Glomerular endothelial cell (primary cell): Measurements from ENCODE around the gene ACACB. TPM values are rescaled to one million over a fixed set of nuclear protein-coding genes. Genes with fewer than 3 reads are reported as not detected.

Experiments
- DNase-seq: peaks from one replicate; pipeline ENCODE4 v3.0.0-alpha.2; 2011; ENCODE audit warnings: low read depth, low spot score; ENCODE audit errors: extremely low read depth
- total RNA-seq: library from RNA; depleted of rRNA; stranded (reverse); fragments of >200 nt; gene quantifications from 2 replicates; pipeline ENCODE4 v1.2.3, GENCODE V29; 2015

The ACACB gene
- total RNA-seq, 1 donor from 2014 or later: 6.0 TPM

DNA sequence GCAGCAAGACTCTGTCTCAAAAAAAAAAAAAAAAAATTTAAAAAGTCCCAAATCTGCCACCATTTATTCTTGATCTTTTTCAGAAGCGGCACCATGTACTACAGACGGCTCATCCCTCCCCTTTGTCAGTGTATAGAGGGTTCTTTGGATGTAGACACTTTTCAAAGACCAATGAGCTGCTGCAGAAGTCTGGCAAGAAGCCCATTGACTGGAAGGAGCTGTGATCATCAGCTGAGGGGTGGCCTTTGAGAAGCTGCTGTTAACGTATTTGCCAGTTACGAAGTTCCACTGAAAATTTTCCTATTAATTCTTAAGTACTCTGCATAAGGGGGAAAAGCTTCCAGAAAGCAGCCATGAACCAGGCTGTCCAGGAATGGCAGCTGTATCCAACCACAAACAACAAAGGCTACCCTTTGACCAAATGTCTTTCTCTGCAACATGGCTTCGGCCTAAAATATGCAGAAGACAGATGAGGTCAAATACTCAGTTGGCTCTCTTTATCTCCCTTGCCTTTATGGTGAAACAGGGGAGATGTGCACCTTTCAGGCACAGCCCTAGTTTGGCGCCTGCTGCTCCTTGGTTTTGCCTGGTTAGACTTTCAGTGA is 6.5 kb upstream of the ACACB start:
- DNase-seq: no peak

DNA sequence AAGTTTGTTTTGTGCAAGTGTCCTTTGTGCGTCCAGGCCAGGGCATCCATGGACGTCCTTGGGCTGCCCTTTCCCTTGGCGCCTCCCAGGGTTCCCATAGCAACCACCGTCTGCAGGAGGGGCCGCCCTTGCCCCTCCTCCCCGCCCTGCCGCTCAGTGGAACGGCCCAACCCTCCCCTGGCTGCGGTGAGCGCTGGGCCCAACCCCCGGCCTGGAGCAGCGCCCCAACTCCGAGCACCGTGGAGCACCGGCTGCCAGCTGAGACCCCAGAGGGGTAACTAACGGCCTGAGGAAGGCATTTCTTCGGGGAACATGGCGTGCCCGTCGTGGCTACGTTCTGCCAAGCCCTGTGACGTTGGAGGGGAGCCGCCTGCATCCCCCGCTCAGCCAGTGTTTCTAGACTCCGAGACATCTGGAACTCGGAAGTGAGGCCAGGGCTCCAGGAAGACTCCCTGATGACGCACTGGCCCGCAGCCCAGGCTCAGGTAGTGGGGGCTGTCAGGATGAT is 5.3 kb upstream of the ACACB start:
- no peak for DNase-seq

- no peak for DNase-seq
Measured at GRCh38 chr12:109112720-109113465, 3.5 kb upstream of the ACACB start.

- no peak for DNase-seq
Measured at GRCh38 chr12:109113661-109114321, 2.6 kb upstream of the ACACB start.

DNA sequence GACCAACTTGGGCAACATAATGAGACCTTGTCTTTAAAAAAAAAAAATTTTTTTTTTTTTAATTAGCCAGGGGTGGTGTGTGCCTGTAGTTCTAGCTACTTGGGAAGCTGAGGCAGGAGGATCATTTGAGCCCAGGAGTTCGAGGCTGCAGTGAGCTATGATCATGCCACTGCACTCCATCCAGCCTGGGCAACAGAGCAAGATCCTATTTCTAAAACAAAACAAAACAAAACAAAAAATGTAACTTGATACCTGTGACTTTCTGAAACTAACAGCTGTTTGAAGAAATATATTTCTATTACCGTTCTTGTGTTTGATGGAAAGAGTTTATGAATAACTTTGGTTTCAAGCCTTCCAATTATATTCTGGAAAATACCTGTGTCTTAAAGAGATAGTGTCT is 1.7 kb upstream of the ACACB start:
- no peak for DNase-seq

DNA sequence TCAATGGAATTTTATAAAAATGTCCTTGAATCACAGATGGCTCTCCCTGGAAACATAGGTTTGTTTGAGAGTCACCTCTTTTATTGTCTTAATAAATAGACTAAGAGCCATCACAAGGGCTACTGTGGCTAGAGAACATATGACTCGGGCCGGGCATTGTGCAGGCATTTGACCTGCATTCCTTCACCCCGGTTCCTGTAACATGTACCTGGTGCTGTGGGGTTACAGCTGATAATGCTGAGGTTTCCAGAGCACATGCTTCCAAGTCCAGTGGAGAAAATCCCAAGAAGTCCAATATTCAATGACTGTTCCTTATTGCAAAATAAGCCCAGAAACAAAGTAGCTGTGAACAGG is 1.0 kb upstream of the ACACB start:
- DNase-seq: no peak

GRCh38 chr12:109116611-109116949 is 193 bp downstream of the ACACB start:
- DNase-seq: no peak

DNA sequence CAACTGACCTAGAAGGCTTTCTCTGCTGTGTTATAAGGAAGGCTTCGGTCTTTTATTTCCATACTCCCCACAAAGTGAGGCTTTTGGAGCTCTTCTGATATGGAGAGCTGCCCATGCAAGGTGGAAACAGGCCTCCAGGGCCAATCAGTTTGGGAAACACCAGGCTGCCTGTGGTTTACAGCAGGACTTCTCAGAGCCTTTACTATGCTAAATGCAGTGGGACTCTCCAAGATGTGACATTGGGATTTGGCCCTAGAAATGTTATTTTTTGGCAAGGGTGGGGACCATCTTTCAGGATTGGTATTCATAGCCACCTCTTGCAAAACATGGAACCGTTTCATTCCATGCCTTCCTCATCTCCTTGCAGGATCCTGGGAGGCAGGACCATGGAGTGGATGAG is 3.7 kb downstream of the ACACB start:
- DNase-seq: no peak

DNA sequence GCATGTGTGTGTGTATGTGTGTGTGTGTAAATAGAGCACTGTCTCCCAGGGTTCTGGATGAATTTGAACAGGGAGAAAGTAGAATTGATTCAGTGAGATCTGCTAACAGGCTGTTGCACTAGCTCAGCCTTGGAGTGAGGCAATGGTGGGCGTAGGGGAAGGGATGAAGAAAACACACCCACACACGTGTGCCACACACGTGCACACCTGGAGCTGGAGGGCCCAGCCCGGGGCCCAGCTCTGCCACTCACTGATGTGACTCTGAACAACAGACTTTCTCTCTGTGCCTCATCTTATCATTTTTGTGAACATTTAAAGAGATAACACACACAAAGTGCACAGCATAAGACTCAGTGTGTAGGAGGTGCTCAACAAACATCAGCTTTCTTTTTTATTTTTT is 4.2 kb downstream of the ACACB start:
- DNase-seq: no peak

DNA sequence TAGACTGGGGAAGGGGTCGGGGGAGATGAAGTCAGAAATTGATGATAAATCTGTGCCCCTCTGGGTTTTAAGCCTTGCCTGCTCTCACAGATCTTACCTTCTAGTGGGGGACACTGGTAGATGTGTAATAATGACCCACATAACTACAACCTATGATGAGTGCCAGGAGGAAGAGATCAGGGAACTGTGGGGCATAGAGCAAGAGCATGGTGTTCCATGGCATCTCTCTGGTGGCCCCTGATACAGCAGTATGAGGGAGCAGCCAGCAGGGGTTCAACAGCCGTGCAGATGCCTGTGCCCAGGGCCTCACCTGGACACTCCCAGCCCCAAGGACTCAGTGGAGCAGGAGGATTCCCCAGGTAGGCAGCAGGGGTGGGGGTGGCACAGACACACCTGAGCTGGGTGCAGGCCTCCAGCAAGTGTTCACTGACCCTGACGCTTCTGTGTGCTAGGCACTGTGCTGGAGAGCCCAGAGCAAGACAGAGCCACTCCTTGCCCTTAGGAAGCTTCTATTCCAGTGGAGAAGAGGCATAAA is 5.0 kb downstream of the ACACB start:
- no peak for DNase-seq

- DNase-seq: no peak
Measured at GRCh38 chr12:109124878-109125648, 8.7 kb downstream of the ACACB start.

- no peak for DNase-seq
Measured at GRCh38 chr12:109125791-109126190, 9.4 kb downstream of the ACACB start.

DNA sequence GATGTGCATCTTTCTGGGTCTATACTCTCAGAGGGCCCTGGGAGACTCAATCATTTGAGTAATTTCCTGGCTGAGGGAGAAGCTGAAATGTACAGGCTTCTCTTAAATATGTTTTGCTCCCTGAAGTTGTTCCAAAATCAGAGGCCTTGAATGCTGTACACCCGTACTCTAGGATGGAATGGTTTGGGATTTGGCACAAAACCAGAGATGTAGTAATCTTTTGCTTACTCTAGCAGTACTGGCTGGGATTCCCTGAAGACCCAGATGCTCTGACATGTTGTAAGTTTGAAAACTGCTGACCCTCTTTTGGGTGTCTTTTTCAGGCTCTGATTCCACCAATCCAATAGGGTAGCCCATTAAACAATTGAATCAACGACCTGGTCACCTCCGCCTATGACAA is 10.4 kb downstream of the ACACB start:
- no peak for DNase-seq

DNA sequence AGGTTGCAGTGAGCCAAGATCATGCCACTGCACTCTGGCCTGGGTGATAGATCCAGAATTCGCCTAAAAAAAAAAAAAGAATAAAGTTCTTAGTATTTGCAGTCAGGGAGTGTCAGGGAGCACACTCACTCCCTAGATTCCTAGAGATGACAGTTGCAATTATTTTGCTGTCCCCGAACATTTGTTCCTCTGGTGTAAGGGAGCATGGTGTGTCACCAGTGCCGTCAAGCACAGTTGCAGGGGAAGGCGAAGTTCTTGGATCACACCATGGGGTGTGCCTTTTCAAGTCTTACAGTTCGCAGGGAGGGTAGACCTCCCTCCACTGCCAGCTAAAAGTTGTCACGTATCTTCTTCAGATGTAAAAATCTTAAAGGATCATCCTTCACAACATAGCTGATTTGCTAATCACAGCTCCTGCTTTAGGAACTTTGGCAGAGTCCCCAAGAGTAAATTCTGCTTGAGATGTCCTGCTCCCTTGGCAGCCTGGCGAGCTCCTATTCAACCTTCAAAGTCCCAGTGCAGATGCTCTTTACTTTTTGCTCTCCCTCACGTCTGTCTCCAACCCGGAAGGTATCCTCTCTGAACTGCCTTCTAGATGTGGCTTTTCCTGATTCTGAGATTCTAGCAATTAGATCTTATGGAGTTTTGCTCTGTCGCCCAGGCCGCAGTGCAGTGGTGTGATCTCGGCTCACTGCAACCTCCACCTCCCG is 11.3 kb downstream of the ACACB start:
- DNase-seq: no peak

- DNase-seq: no peak
Measured at GRCh38 chr12:109130297-109131153, 14.1 kb downstream of the ACACB start.

- no peak for DNase-seq
Measured at GRCh38 chr12:109131154-109132050, 15.0 kb downstream of the ACACB start.

GRCh38 chr12:109134186-109134917 is 18.0 kb downstream of the ACACB start:
- DNase-seq: no peak

- no peak for DNase-seq
Measured at GRCh38 chr12:109137055-109137454, 20.7 kb downstream of the ACACB start.
